ENCODE data around the gene OPHN1.

OPHN1 gene

DNA sequence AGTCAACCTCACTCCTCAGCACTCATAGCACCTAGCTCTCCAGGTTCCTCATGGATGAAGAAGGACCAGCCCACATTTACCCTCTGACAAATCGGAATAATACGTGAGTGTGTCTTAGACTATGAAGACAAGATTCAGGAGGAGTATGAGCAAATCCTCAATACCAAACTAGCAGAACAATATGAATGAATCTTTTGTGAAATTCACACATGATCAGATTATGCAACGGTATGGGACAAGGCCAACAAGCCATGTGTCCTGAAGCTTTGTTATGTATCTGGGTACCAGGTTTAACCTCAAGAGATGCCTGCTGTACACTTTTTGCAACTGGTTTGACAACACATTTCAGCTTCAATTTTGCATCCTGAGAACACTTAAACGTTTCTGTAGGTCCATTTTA is 300.1 kb downstream of the OPHN1 start:
- H3K4me2 ChIP-seq (ENCODE audit: insufficient read depth, low read length, poor library complexity, severe bottlenecking) = no peak overlapping the region
- no peak overlapping the region for H2BK5ac ChIP-seq (ENCODE audit: low read length)
- no peaks in the 10 kb centered on the region for H3K4me1 ChIP-seq (ENCODE audit: control insufficient read depth in 2 of 2, insufficient read depth in 1 of 2, low read depth in 1 of 2, low read length in 2 of 2)
- no CpG with 5 or more reads among the region's 4 CpGs for WGBS, 2 donors (ENCODE audit: extremely low coverage in 2 of 2, insufficient read length in 2 of 2, insufficient replicate concordance in 1 of 2)
- H3K36me3 ChIP-seq (replicated peaks in 1 of 2; ENCODE audit: control insufficient read depth in 2 of 2, insufficient read depth in 2 of 2, low read length in 2 of 2) = no peaks in the 10 kb centered on the region
- H3K9me3 ChIP-seq (replicated peaks in 1 of 2; ENCODE audit: control insufficient read depth in 2 of 2, insufficient read depth in 1 of 2, low read depth in 1 of 2, low read length in 2 of 2) = no peaks in the 10 kb centered on the region
- H3K14ac ChIP-seq (ENCODE audit: low read length) = no peak overlapping the region
- no peak overlapping the region for H4K8ac ChIP-seq (ENCODE audit: low read depth, low read length)
- no peak overlapping the region for H2BK120ac ChIP-seq (ENCODE audit: low read depth, low read length)
- H2AK5ac ChIP-seq (ENCODE audit: low read depth, low read length) = no peak overlapping the region
- H3K9ac ChIP-seq (ENCODE audit: low read depth, low read length, poor library complexity) = no peak overlapping the region
- H4K91ac ChIP-seq (ENCODE audit: low read depth, low read length, poor library complexity) = no peak overlapping the region
- H2AFZ ChIP-seq (ENCODE audit: low read length) = no peak overlapping the region
- no peak overlapping the region for H3K27ac ChIP-seq (replicated peaks; ENCODE audit: low read length)
- DNase-seq (ENCODE audit: low spot score) = no peak
- H2BK15ac ChIP-seq (ENCODE audit: low read length) = no peak overlapping the region
- H3K79me1 ChIP-seq (ENCODE audit: low read depth, low read length) = no peaks in the 10 kb centered on the region
- no peak overlapping the region for H3K23ac ChIP-seq (ENCODE audit: low read depth, low read length, poor library complexity)
- no peak overlapping the region for H3K4me3 ChIP-seq (ENCODE audit: low read length in 2 of 2)
- H3K27me3 ChIP-seq (ENCODE audit: control insufficient read depth in 3 of 3, insufficient read depth in 3 of 3, low read depth in 1 of 3, low read length in 3 of 3) = no peaks in the 10 kb centered on the region
- H2BK12ac ChIP-seq (ENCODE audit: low read length) = no peak overlapping the region
- H3K4ac ChIP-seq (ENCODE audit: low read length) = no peak overlapping the region
- no peak overlapping the region for H3K18ac ChIP-seq (ENCODE audit: low read length)

DNA sequence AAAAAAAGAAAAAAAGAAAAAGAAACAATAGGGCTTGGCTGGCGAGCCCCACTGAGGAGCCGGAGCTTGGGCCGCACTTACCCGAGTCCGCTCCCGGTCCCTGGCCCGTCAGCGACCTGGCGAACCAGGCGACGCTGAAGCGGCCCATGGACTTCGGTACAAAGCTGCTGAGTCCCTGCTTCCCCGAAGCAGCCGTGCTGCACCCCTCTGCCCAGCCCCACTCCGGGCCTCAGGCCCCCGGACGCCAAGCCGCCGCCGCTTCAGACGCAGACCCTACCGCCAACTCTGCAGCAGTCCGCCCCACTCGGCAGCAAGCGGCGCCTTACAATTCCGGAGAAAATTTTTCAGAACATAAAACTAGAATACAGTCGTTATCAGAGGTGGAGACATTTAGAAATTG is 300.5 kb downstream of the OPHN1 start:
- no CpG with 5 or more reads among the region's 29 CpGs for WGBS, 2 donors (ENCODE audit: extremely low coverage in 2 of 2, insufficient read length in 2 of 2, insufficient replicate concordance in 1 of 2)
- no peak overlapping the region for H3K4me3 ChIP-seq (ENCODE audit: low read length in 2 of 2)
- H2BK15ac ChIP-seq (ENCODE audit: low read length) = no peak overlapping the region
- no peaks in the 10 kb centered on the region for H3K27me3 ChIP-seq (ENCODE audit: control insufficient read depth in 3 of 3, insufficient read depth in 3 of 3, low read depth in 1 of 3, low read length in 3 of 3)
- H2BK120ac ChIP-seq (ENCODE audit: low read depth, low read length) = no peak overlapping the region
- no peak overlapping the region for H3K14ac ChIP-seq (ENCODE audit: low read length)
- no peak overlapping the region for H2AFZ ChIP-seq (ENCODE audit: low read length)
- no peak overlapping the region for H3K4ac ChIP-seq (ENCODE audit: low read length)
- no peak overlapping the region for H3K4me2 ChIP-seq (ENCODE audit: insufficient read depth, low read length, poor library complexity, severe bottlenecking)
- H3K79me1 ChIP-seq (ENCODE audit: low read depth, low read length) = no peaks in the 10 kb centered on the region
- no peak overlapping the region for H4K91ac ChIP-seq (ENCODE audit: low read depth, low read length, poor library complexity)
- H3K27ac ChIP-seq (replicated peaks; ENCODE audit: low read length) = no peak overlapping the region
- H3K4me1 ChIP-seq (ENCODE audit: control insufficient read depth in 2 of 2, insufficient read depth in 1 of 2, low read depth in 1 of 2, low read length in 2 of 2) = no peaks in the 10 kb centered on the region
- no peak overlapping the region for H2AK5ac ChIP-seq (ENCODE audit: low read depth, low read length)
- H3K23ac ChIP-seq (ENCODE audit: low read depth, low read length, poor library complexity) = no peak overlapping the region
- no peak overlapping the region for H2BK5ac ChIP-seq (ENCODE audit: low read length)
- H3K9ac ChIP-seq (ENCODE audit: low read depth, low read length, poor library complexity) = no peak overlapping the region
- H3K36me3 ChIP-seq (replicated peaks in 1 of 2; ENCODE audit: control insufficient read depth in 2 of 2, insufficient read depth in 2 of 2, low read length in 2 of 2) = no peaks in the 10 kb centered on the region
- no peak overlapping the region for H3K18ac ChIP-seq (ENCODE audit: low read length)
- DNase-seq (ENCODE audit: low spot score) = no peak
- H4K8ac ChIP-seq (ENCODE audit: low read depth, low read length) = no peak overlapping the region
- no peaks in the 10 kb centered on the region for H3K9me3 ChIP-seq (replicated peaks in 1 of 2; ENCODE audit: control insufficient read depth in 2 of 2, insufficient read depth in 1 of 2, low read depth in 1 of 2, low read length in 2 of 2)
- no peak overlapping the region for H2BK12ac ChIP-seq (ENCODE audit: low read length)

- no peaks in the 10 kb centered on the region for H3K36me3 ChIP-seq (replicated peaks in 1 of 2; ENCODE audit: control insufficient read depth in 2 of 2, insufficient read depth in 2 of 2, low read length in 2 of 2)
- no peak overlapping the region for H3K9ac ChIP-seq (ENCODE audit: low read depth, low read length, poor library complexity)
- no peak overlapping the region for H4K8ac ChIP-seq (ENCODE audit: low read depth, low read length)
- no peak overlapping the region for H4K91ac ChIP-seq (ENCODE audit: low read depth, low read length, poor library complexity)
- no peak overlapping the region for H2BK15ac ChIP-seq (ENCODE audit: low read length)
- H3K14ac ChIP-seq (ENCODE audit: low read length) = no peak overlapping the region
- WGBS, 2 donors (ENCODE audit: extremely low coverage in 2 of 2, insufficient read length in 2 of 2, insufficient replicate concordance in 1 of 2) = no CpG with 5 or more reads among the region's 2 CpGs
- no peaks in the 10 kb centered on the region for H3K79me1 ChIP-seq (ENCODE audit: low read depth, low read length)
- no peak overlapping the region for H2AFZ ChIP-seq (ENCODE audit: low read length)
- H3K9me3 ChIP-seq (replicated peaks in 1 of 2; ENCODE audit: control insufficient read depth in 2 of 2, insufficient read depth in 1 of 2, low read depth in 1 of 2, low read length in 2 of 2) = no peaks in the 10 kb centered on the region
- H3K4ac ChIP-seq (ENCODE audit: low read length) = no peak overlapping the region
- no peak overlapping the region for H2AK5ac ChIP-seq (ENCODE audit: low read depth, low read length)
- no peak overlapping the region for H3K27ac ChIP-seq (replicated peaks; ENCODE audit: low read length)
- H3K4me2 ChIP-seq (ENCODE audit: insufficient read depth, low read length, poor library complexity, severe bottlenecking) = no peak overlapping the region
- H2BK120ac ChIP-seq (ENCODE audit: low read depth, low read length) = no peak overlapping the region
- H3K4me3 ChIP-seq (ENCODE audit: low read length in 2 of 2) = no peak overlapping the region
- no peak overlapping the region for H2BK5ac ChIP-seq (ENCODE audit: low read length)
- no peak overlapping the region for H3K18ac ChIP-seq (ENCODE audit: low read length)
- DNase-seq (ENCODE audit: low spot score) = no peak
- H2BK12ac ChIP-seq (ENCODE audit: low read length) = no peak overlapping the region
- H3K4me1 ChIP-seq (ENCODE audit: control insufficient read depth in 2 of 2, insufficient read depth in 1 of 2, low read depth in 1 of 2, low read length in 2 of 2) = no peaks in the 10 kb centered on the region
- no peaks in the 10 kb centered on the region for H3K27me3 ChIP-seq (ENCODE audit: control insufficient read depth in 3 of 3, insufficient read depth in 3 of 3, low read depth in 1 of 3, low read length in 3 of 3)
- H3K23ac ChIP-seq (ENCODE audit: low read depth, low read length, poor library complexity) = no peak overlapping the region
These were observed 311.5 kb downstream of the OPHN1 start for GRCh38 chrX:68121835-68122234.

DNA sequence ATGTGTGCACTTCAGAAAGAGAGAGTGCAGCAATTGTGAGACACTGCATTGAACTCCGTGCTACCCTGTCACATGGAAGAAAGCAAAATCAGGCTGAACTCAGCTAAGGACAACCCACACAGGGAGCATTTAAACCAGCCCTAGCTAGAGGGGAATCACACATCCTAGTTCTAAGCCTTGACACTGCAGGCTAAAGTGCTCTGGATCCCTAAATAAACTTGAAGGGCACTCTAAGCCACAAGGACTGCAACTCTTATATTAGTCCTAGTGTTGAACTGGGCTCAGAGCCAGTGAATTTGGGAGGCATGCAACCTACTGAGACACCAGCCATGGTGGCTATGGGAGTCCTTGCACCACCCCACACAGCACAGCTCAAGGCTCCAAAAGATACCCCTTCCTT is 311.9 kb downstream of the OPHN1 start:
- Histone ChIP-seq H2BK12ac (ENCODE audit: low read length) (no peak overlapping the region), H2BK15ac (ENCODE audit: low read length) (no peak overlapping the region), H3K79me1 (ENCODE audit: low read depth, low read length) (no peaks in the 10 kb centered on the region), H2BK120ac (ENCODE audit: low read depth, low read length) (no peak overlapping the region), H3K36me3 (replicated peaks in 1 of 2; ENCODE audit: control insufficient read depth in 2 of 2, insufficient read depth in 2 of 2, low read length in 2 of 2) (no peaks in the 10 kb centered on the region), H3K23ac (ENCODE audit: low read depth, low read length, poor library complexity) (no peak overlapping the region), H4K91ac (ENCODE audit: low read depth, low read length, poor library complexity) (no peak overlapping the region), H3K4me1 (ENCODE audit: control insufficient read depth in 2 of 2, insufficient read depth in 1 of 2, low read depth in 1 of 2, low read length in 2 of 2) (no peaks in the 10 kb centered on the region), H3K9ac (ENCODE audit: low read depth, low read length, poor library complexity) (no peak overlapping the region), H3K18ac (ENCODE audit: low read length) (no peak overlapping the region), H3K4me3 (ENCODE audit: low read length in 2 of 2) (no peak overlapping the region), H2AFZ (ENCODE audit: low read length) (no peak overlapping the region), H3K9me3 (replicated peaks in 1 of 2; ENCODE audit: control insufficient read depth in 2 of 2, insufficient read depth in 1 of 2, low read depth in 1 of 2, low read length in 2 of 2) (no peaks in the 10 kb centered on the region), H3K27me3 (ENCODE audit: control insufficient read depth in 3 of 3, insufficient read depth in 3 of 3, low read depth in 1 of 3, low read length in 3 of 3) (no peaks in the 10 kb centered on the region), H3K14ac (ENCODE audit: low read length) (no peak overlapping the region), H2AK5ac (ENCODE audit: low read depth, low read length) (no peak overlapping the region), H2BK5ac (ENCODE audit: low read length) (no peak overlapping the region), H3K27ac (replicated peaks; ENCODE audit: low read length) (no peak overlapping the region), H3K4ac (ENCODE audit: low read length) (no peak overlapping the region), H3K4me2 (ENCODE audit: insufficient read depth, low read length, poor library complexity, severe bottlenecking) (no peak overlapping the region), H4K8ac (ENCODE audit: low read depth, low read length) (no peak overlapping the region)
- no CpG with 5 or more reads among the region's 1 CpG for WGBS, 2 donors (ENCODE audit: extremely low coverage in 2 of 2, insufficient read length in 2 of 2, insufficient replicate concordance in 1 of 2)
- DNase-seq (ENCODE audit: low spot score) = no peak
